GM12878 (cell line): Measurements from ENCODE around the gene CPNE5. TPM values are rescaled to one million over a fixed set of nuclear protein-coding genes. Genes with fewer than 3 reads are reported as not detected.

ENCODE experiments used
- ATAC-seq: fragments of 200-7000 bp; cut with Tn5 transposase; 3 replicates; pipeline ENCODE4 v1.9.1; 2020; ENCODE audit warnings: mild to moderate bottlenecking, moderate library complexity
- BruUV-seq: library from RNA; stranded (reverse); fragments of 400-500 nt; replicated peaks from 2 replicates; lab custom pipeline; 2021; lab: Mats Ljungman, UMichigan
- CTCF ChIA-PET: fragments of 300-600 bp; sonication (Branson Sonifier 250); formaldehyde crosslinking; extraction: SDS; loops from one replicate; lab custom pipeline; 2021; ENCODE audit warnings: inconsistent platforms; lab: Yijun Ruan, JAX
- POLR2A ChIA-PET: fragments of 350-600 bp; formaldehyde crosslinking; extraction: SDS; loops from one replicate; lab custom pipeline; 2021; ENCODE audit warnings: inconsistent platforms; lab: Charles Lee
- RAD21 ChIA-PET: fragments of 300-600 bp; sonication (Branson Sonifier 250); formaldehyde crosslinking; loops from one replicate; lab custom pipeline; 2023; ENCODE audit warnings: antibody characterized with exemption; ENCODE audit not compliant: unreplicated experiment; lab: Charles Lee
- SMC1A ChIA-PET: fragments of 300-600 bp; sonication (Branson Sonifier 250); formaldehyde crosslinking; loops from one replicate; lab custom pipeline; 2023; ENCODE audit not compliant: unreplicated experiment, uncharacterized antibody; lab: Charles Lee
- DNase-seq: peaks from one replicate; pipeline ENCODE4 v3.0.0-alpha.2; 2011; ENCODE audit warnings: low read depth, low spot score
- FAIRE-seq: peaks from 3 replicates; lab custom pipeline; 2011; peaks lifted over from hg19 to GRCh38; lab: Jason Lieb, UNC
- H2AFZ ChIP-seq: 2 replicates; pipeline ENCODE4 v1.6.0; 2011; ENCODE audit warnings: low read depth, low read length, control low read depth; ENCODE audit not compliant: control insufficient read depth
- H3K27ac ChIP-seq: 2 replicates; pipeline ENCODE4 v1.5.1; 2011; ENCODE audit warnings: control low read depth; ENCODE audit not compliant: control insufficient read depth, insufficient read depth
- H3K27me3 ChIP-seq, 2 experiments: replicated peaks in 1 of 2; 2 replicates each; pipeline versions ENCODE4 v1.6.0 to v1.6.1; 2011; ENCODE audit warnings: low read length in 1 of 2; ENCODE audit not compliant: control insufficient read depth in 2 of 2, insufficient read depth in 2 of 2
- H3K36me3 ChIP-seq, 2 experiments: 2 replicates each; pipeline ENCODE4 v1.5.1; 2011; ENCODE audit warnings: low read length in 1 of 2; ENCODE audit not compliant: control insufficient read depth in 2 of 2, insufficient read depth in 2 of 2
- H3K4me1 ChIP-seq: 2 replicates; pipeline ENCODE4 v1.6.1; 2011; ENCODE audit warnings: mild to moderate bottlenecking, low read length, moderate library complexity, mixed read lengths; ENCODE audit not compliant: control insufficient read depth, insufficient read depth
- H3K4me2 ChIP-seq: 2 replicates; pipeline ENCODE4 v1.6.0; 2011; ENCODE audit warnings: control low read depth; ENCODE audit not compliant: control insufficient read depth, insufficient read depth
- H3K4me3 ChIP-seq: fragments of 200-600 bp; sonication (generic); 2 replicates; pipeline ENCODE4 v1.5.1; 2016
- H3K79me2 ChIP-seq: 2 replicates; pipeline ENCODE4 v1.6.0; 2011; ENCODE audit warnings: low read length; ENCODE audit not compliant: control insufficient read depth, insufficient read depth
- H3K9ac ChIP-seq: 2 replicates; pipeline ENCODE4 v1.8.0; 2011; ENCODE audit warnings: low read length, control low read depth, mixed read lengths; ENCODE audit not compliant: control insufficient read depth, insufficient read depth
- H3K9me3 ChIP-seq: replicated peaks from 3 replicates; pipeline ENCODE4 v1.5.1; 2011; ENCODE audit warnings: mild to moderate bottlenecking, low read length; ENCODE audit not compliant: control insufficient read depth, insufficient read depth
- H4K20me1 ChIP-seq: 2 replicates; pipeline ENCODE4 v1.6.0; 2011; ENCODE audit not compliant: control insufficient read depth, insufficient read depth
- BHLHE40 ChIP-seq, 2 experiments: fragments of 450-650 bp in 1 of 2; IDR thresholded peaks; 2 replicates each; pipeline ENCODE4 v1.6.1; 2011 to 2017; ENCODE audit warnings: low read depth in 2 of 2, borderline replicate concordance in 1 of 2, improper control_type of control experiment in 1 of 2, low read length in 1 of 2, mild to moderate bottlenecking in 1 of 2
- BRCA1 ChIP-seq: IDR thresholded peaks from 2 replicates; pipeline ENCODE4 v1.6.1; 2011; ENCODE audit warnings: low read depth, low read length, improper control_type of control experiment
- HDAC2 ChIP-seq: fragments of 200-600 bp; sonication (generic); IDR thresholded peaks from 2 replicates; pipeline ENCODE4 v1.6.1; 2017
- IKZF1 ChIP-seq: fragments of 450-650 bp; conservative IDR thresholded peaks from 2 replicates; pipeline ENCODE4 v1.6.1; 2017; ENCODE audit warnings: antibody characterized with exemption, mild to moderate bottlenecking
- IKZF2 ChIP-seq, 2 experiments: fragments of 450-650 bp; IDR thresholded peaks; 2 replicates each; pipeline ENCODE4 v1.6.1; 2017; ENCODE audit warnings: mild to moderate bottlenecking in 2 of 2, moderate library complexity in 2 of 2
- JUND ChIP-seq: IDR thresholded peaks from 2 replicates; pipeline ENCODE4 v1.6.1; 2012; ENCODE audit warnings: low read depth, mild to moderate bottlenecking, low read length, improper control_type of control experiment, moderate library complexity
- MTA3 ChIP-seq: IDR thresholded peaks from 2 replicates; pipeline ENCODE4 v1.6.1; 2012; ENCODE audit warnings: low read length, inconsistent platforms, borderline replicate concordance
- SPI1 ChIP-seq: IDR thresholded peaks from 2 replicates; pipeline ENCODE4 v1.6.1; 2011; ENCODE audit warnings: low read depth, mild to moderate bottlenecking, low read length, moderate library complexity, borderline replicate concordance; ENCODE audit not compliant: insufficient read depth
- TARDBP ChIP-seq: IDR thresholded peaks from 2 replicates; pipeline ENCODE4 v1.6.1; 2016; ENCODE audit warnings: borderline replicate concordance
- ZNF24 ChIP-seq: fragments of 450-650 bp; IDR thresholded peaks from 2 replicates; pipeline ENCODE4 v1.6.1; 2017; ENCODE audit warnings: antibody characterized with exemption, mild to moderate bottlenecking
- WGBS: methylation state at CpG from one replicate; pipeline ENCODE4 v1.1.6; 2016; ENCODE audit warnings: low lambda C conversion rate; ENCODE audit not compliant: insufficient replicate concordance, insufficient coverage; ENCODE audit errors: missing lambda C conversion rate; 5-methylcytosine and 5-hydroxymethylcytosine counted together
- in situ Hi-C: fragments of 300-500 bp; cut with MboI; formaldehyde crosslinking; loops from 9 replicates; pipeline ENCODE4 v1.14.3; 2018; ENCODE audit warnings: mixed read lengths
- intact Hi-C: fragments of 100-400 bp; cut with micrococcal nuclease; formaldehyde crosslinking; loops from one replicate; pipeline ENCODE4 v1.14.2; 2022; ENCODE audit not compliant: unreplicated experiment
- polyA plus RNA-seq, 11 experiments: library from polyadenylated mRNA; depleted of rRNA in 4 of 11; unstranded in 6 of 11; stranded (reverse) in 5 of 11; fragments of >200 nt; fragmentation: Nextera tagmentation in 4 of 11; fragmentation: Illumina TruSeq in 1 of 11; extraction: Ambion mirVana in 4 of 11; extraction: Trizol in 1 of 11; gene quantifications; 1 replicate in 1 of 11; 2 replicates in 10 of 11; pipeline versions ENCODE4 v1.2.1 to v1.2.3, GENCODE V29; 2011 to 2016; ENCODE audit warnings: inconsistent platforms in 2 of 11, missing spikeins in 2 of 11, low read depth in 1 of 11
- total RNA-seq, 4 experiments: library from RNA; depleted of rRNA in 3 of 4; stranded (reverse); fragments of >200 nt in 3 of 4; fragmentation: Illumina TruSeq in 1 of 4; extraction: Trizol in 1 of 4; gene quantifications; 2 replicates each; pipeline versions ENCODE4 v1.2.1 to v1.2.3, GENCODE V29; 2013 to 2021

Gene CPNE5
- total and polyA plus RNA-seq, 10 of the 15 experiments (the other 5 are each of a cell fraction or from before 2014, with no cell fraction given) = 2.4 to 39.1 (median 18.2) TPM

- peak overlapping the region; percentile 80 for H3K27ac ChIP-seq
- FAIRE-seq = no peak
Observed at GRCh38 chr6:36756786-36757185, 82.5 kb downstream of the CPNE5 start.

More at GRCh38 chr6:36756786-36757185, 82.5 kb downstream of the CPNE5 start:
- intact Hi-C loops = no loop called here
- H3K9me3 ChIP-seq = no peaks in the 10 kb centered on the region
- H3K4me3 ChIP-seq = peak overlapping the region; percentile 66
- TF ChIP-seq SPI1 = no peak
- no peak for TF ChIP-seq JUND
- TF ChIP-seq IKZF2 (IDR thresholded peaks at IDR 0.05) = 0 out of 4 replicates have a peak, but pooled peaks of 1 of the 2 experiments have one; percentile 4
- TF ChIP-seq MTA3 = 0 out of 2 replicates have a peak, but pooled peaks have one; percentile 33
- no peak for TF ChIP-seq IKZF1
- TF ChIP-seq HDAC2 = no peak
- TF ChIP-seq BHLHE40 (IDR thresholded peaks at IDR 0.05; ENCODE audit: borderline replicate concordance in 1 of 2, low read depth in 2 of 2, low read length in 1 of 2) = peak in 1 of 2 experiments; percentile 3; a peak in 1 of 4 replicates
- TF ChIP-seq ZNF24 = no peak
- TF ChIP-seq TARDBP = no peak
- TF ChIP-seq BRCA1 = no peak
- ChIA-PET POLR2A (interaction anchor here (0.5 to 6.1 kb wide), 5 partner anchors 31 to 365 kb away, joined by 5 to 57 read pairs (median 9); partner anchors contain the start of gene CDKN1A), RAD21 (interaction anchor here (0.6 to 8.6 kb wide), 7 partner anchors 9 to 149 kb away, joined by 3 to 124 read pairs (median 9); partner anchors contain the start of gene CDKN1A), SMC1A (interaction anchor here (0.7 to 9.7 kb wide), 13 partner anchors 24 to 159 kb away, joined by 3 to 120 read pairs (median 5); partner anchors contain the start of gene CDKN1A), CTCF (interaction anchor here (0.7 to 9.5 kb wide), 11 partner anchors 9 to 141 kb away, joined by 3 to 121 read pairs (median 6); no protein-coding TSS in a partner anchor)
- H3K4me2 ChIP-seq = peak overlapping the region; percentile 99
- no peaks in the 10 kb centered on the region; the same call in 1 of the 2 replicates for H4K20me1 ChIP-seq
- peak overlapping the region; percentile 73 for H3K9ac ChIP-seq
- no peaks in the 10 kb centered on the region for H3K27me3 ChIP-seq
- in situ Hi-C loops = no loop called here
- ATAC-seq (no peak; the same call in 2 of the 3 replicates), DNase-seq (no peak)
- WGBS = 2% methylated on average over 8 of the region's 8 CpGs
- H2AFZ ChIP-seq = peak overlapping the region; percentile 22
- BruUV-seq = TSS peak; percentile 80
- H3K79me2 ChIP-seq = peaks cover 17% of the 10 kb centered on the region
- peaks cover 64% of the 10 kb centered on the region for H3K4me1 ChIP-seq
- no peaks in the 10 kb centered on the region; a peak in 1 of 4 replicates for H3K36me3 ChIP-seq
